ENCODE measurements around the gene TLK1. TPM values are rescaled to one million over a fixed set of nuclear protein-coding genes. Genes with fewer than 3 reads are reported as not detected.
A peak's percentile ranks its signal among the peaks of the same experiment; 100 is the strongest.

TLK1 gene
- total RNA-seq (ENCODE audit: unreplicated experiment) = 45.7 TPM
- long read RNA-seq, full-length matches to known transcripts = 1 of 7 reads
- long read RNA-seq, partial matches to known transcripts = 1 of 7 reads
- long read RNA-seq, other reads (novel, unspliced or antisense) = 5 of 7 reads

DNA sequence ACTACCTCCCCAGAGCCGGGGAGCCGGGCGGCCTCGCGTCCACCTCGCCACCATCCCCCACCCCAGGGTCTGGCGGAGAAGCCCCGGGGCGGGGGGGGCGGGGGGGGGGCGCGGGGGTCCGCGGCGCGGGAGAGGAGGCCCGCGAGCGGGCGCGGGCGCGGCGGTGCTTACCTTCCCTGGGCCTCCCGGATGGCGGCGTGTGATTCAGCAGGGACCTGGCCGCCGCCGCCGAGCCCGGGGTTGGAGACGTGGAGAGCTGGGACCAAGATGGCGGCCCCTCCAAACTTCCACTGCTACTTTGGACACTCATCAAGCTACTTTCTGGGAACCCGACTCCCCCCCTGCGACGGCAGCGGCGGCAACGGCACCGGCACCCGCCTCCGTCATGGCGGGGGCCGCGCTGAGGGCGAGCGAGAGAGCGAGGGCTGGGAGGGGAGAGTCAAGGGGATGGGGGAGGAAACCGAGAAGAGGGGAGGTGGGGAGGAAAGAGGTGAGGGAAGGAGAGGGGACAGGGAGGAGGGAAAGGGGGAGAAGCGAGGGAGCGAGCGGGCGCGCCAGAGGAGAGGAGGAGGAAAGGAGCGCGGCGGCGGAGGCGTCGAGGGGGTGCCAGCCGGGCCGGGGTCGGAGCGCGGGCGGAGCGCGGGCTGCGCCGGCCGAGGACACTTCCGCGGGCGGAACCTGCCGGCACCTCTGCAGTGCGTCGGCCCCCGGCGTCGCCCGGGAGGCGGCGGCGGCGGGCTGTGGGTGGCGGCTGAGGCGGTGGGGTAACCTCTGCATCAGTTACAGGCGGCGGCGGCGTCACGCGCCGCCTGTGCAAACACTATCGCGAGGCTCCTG is at the start of gene TLK1:
TLK1 (minus strand) TSS at position 775 of the 837 bp plus-strand sequence; CDS start at position 310, 465 bp downstream.
- peaks cover 24% of the 10 kb centered on the region for H3K4me1 Mint-ChIP-seq (ENCODE audit: low read depth, unreplicated experiment)

GRCh38 chr2:171210216-171210863 is 49.6 kb upstream of the TLK1 start:
- no peak for DNase-seq
- no peak overlapping the region for H3K27ac Mint-ChIP-seq (ENCODE audit: unreplicated experiment)
- peaks cover 2% of the 10 kb centered on the region for H3K27me3 Mint-ChIP-seq (ENCODE audit: unreplicated experiment)
- no peaks in the 10 kb centered on the region for H3K9me3 Mint-ChIP-seq (ENCODE audit: unreplicated experiment)
- H3K4me1 Mint-ChIP-seq (ENCODE audit: low read depth, unreplicated experiment) = no peaks in the 10 kb centered on the region
- H3K36me3 Mint-ChIP-seq (ENCODE audit: unreplicated experiment) = no peaks in the 10 kb centered on the region
- H3K4me3 Mint-ChIP-seq (ENCODE audit: unreplicated experiment) = no peak overlapping the region
- TF ChIP-seq CTCF (IDR thresholded peaks at IDR 0.05; ENCODE audit: partially characterized antibody, unreplicated experiment) = no peak

More for the DNA sequence above, at the start of gene TLK1:
- peak; percentile 80 for DNase-seq
- peaks cover 14% of the 10 kb centered on the region for H3K9me3 Mint-ChIP-seq (ENCODE audit: unreplicated experiment)
- H3K27ac Mint-ChIP-seq (ENCODE audit: unreplicated experiment) = peak within 1 kb of the TSS; percentile 97
- H3K36me3 Mint-ChIP-seq (ENCODE audit: unreplicated experiment) = no peaks in the 10 kb centered on the region
- H3K4me3 Mint-ChIP-seq (ENCODE audit: unreplicated experiment) = peak within 1 kb of the TSS; percentile 98
- peaks cover 10% of the 10 kb centered on the region for H3K27me3 Mint-ChIP-seq (ENCODE audit: unreplicated experiment)
- no peak for TF ChIP-seq CTCF (IDR thresholded peaks at IDR 0.05; ENCODE audit: partially characterized antibody, unreplicated experiment)

DNA sequence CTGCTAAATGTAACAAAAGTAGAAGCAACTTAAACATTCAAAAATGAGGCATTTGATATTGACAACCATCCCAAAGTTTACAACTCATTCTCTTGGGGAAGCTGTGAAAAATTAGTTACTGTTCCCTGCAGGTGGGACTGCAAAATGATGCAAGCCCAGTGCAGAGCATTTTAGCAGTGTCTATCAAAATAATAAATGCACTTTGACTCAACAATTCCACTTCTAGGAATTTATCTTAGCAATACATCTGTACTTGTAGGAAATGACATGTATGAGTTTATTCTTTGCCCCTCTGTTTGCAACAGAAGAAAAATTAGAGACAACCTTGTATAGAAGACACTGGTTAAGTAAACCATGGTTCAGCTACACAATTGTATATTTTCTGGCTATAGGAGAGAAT is 48.0 kb upstream of the TLK1 start:
- H3K27me3 Mint-ChIP-seq (ENCODE audit: unreplicated experiment) = no peaks in the 10 kb centered on the region
- H3K36me3 Mint-ChIP-seq (ENCODE audit: unreplicated experiment) = no peaks in the 10 kb centered on the region
- no peaks in the 10 kb centered on the region for H3K4me1 Mint-ChIP-seq (ENCODE audit: low read depth, unreplicated experiment)

GRCh38 chr2:171206422-171207115 is 45.9 kb upstream of the TLK1 start:
- DNase-seq = no peak
- Mint-ChIP-seq H3K4me1 (ENCODE audit: low read depth, unreplicated experiment) (no peaks in the 10 kb centered on the region), H3K4me3 (ENCODE audit: unreplicated experiment) (no peak overlapping the region), H3K9me3 (ENCODE audit: unreplicated experiment) (no peaks in the 10 kb centered on the region), H3K27ac (ENCODE audit: unreplicated experiment) (no peak overlapping the region), H3K36me3 (ENCODE audit: unreplicated experiment) (no peaks in the 10 kb centered on the region), H3K27me3 (ENCODE audit: unreplicated experiment) (no peaks in the 10 kb centered on the region)
- TF ChIP-seq CTCF (IDR thresholded peaks at IDR 0.05; ENCODE audit: partially characterized antibody, unreplicated experiment) = no peak

More for the DNA sequence above, 48.0 kb upstream of the TLK1 start:
- DNase-seq = no peak
- Mint-ChIP-seq H3K27ac (ENCODE audit: unreplicated experiment) (no peak overlapping the region), H3K4me3 (ENCODE audit: unreplicated experiment) (no peak overlapping the region), H3K9me3 (ENCODE audit: unreplicated experiment) (no peaks in the 10 kb centered on the region)
- no peak for TF ChIP-seq CTCF (IDR thresholded peaks at IDR 0.05; ENCODE audit: partially characterized antibody, unreplicated experiment)

Measured in glutamatergic neuron (in vitro differentiated cells).